Panc1 (cell line): ENCODE measurements around the gene CNTN1. TPM values are rescaled to one million over a fixed set of nuclear protein-coding genes. Genes with fewer than 3 reads are reported as not detected.

Source experiments
- ATAC-seq: fragments of 200-7000 bp; cut with Tn5 transposase; 2 replicates; pipeline ENCODE4 v1.9.1; 2020; ENCODE audit warnings: mild to moderate bottlenecking, moderate library complexity
- BruUV-seq: library from RNA; stranded (reverse); fragments of 400-500 nt; replicated peaks from 2 replicates; lab custom pipeline; 2021; lab: Mats Ljungman, UMichigan
- CTCF ChIA-PET: fragments of 300-600 bp; sonication (Branson Sonifier 250); formaldehyde crosslinking; loops from one replicate; lab custom pipeline; 2022; ENCODE audit warnings: antibody characterized with exemption; lab: Charles Lee
- POLR2A ChIA-PET: fragments of 300-600 bp; sonication (Branson Sonifier 250); formaldehyde crosslinking; loops from one replicate; lab custom pipeline; 2022; ENCODE audit warnings: antibody characterized with exemption; lab: Charles Lee
- DNase-seq: peaks from one replicate; pipeline ENCODE4 v3.0.0-alpha.2; 2010; ENCODE audit warnings: low read depth, low spot score
- H3K27ac ChIP-seq: 2 replicates; pipeline ENCODE4 v1.5.1; 2011; ENCODE audit warnings: mild to moderate bottlenecking, low read length, inconsistent platforms
- H3K27me3 ChIP-seq: fragments of 200-500 bp; sonication (Bioruptor generic); 2 replicates; pipeline ENCODE4 v1.6.0; 2014; ENCODE audit warnings: low read length, inconsistent platforms; ENCODE audit not compliant: control insufficient read depth, insufficient read depth
- H3K36me3 ChIP-seq: fragments of 200-500 bp; sonication (Bioruptor generic); 2 replicates; pipeline ENCODE4 v1.5.1; 2014; ENCODE audit warnings: inconsistent platforms, mild to moderate bottlenecking, low read length, moderate library complexity; ENCODE audit not compliant: control insufficient read depth, insufficient read depth
- H3K4me1 ChIP-seq: 2 replicates; pipeline ENCODE4 v1.5.1; 2011; ENCODE audit warnings: inconsistent platforms, mild to moderate bottlenecking, low read length, moderate library complexity; ENCODE audit not compliant: control insufficient read depth, insufficient read depth
- H3K4me3 ChIP-seq, 2 experiments: 2 replicates each; pipeline ENCODE4 v1.5.1; 2011 to 2012; ENCODE audit warnings: low read depth in 2 of 2, low read length in 2 of 2, mild to moderate bottlenecking in 2 of 2, inconsistent platforms in 1 of 2, moderate library complexity in 1 of 2
- H3K9me3 ChIP-seq: fragments of 200-500 bp; sonication (Bioruptor generic); 2 replicates; pipeline ENCODE4 v1.5.1; 2014; ENCODE audit warnings: low read depth, mild to moderate bottlenecking, inconsistent platforms, low read length, moderate library complexity; ENCODE audit not compliant: control insufficient read depth, insufficient read depth
- CTCF ChIP-seq: fragments of 450-650 bp; IDR thresholded peaks from 2 replicates; pipeline ENCODE4 v1.5.1; 2017; ENCODE audit warnings: mild to moderate bottlenecking
- POLR2AphosphoS5 ChIP-seq: IDR thresholded peaks from 2 replicates; pipeline ENCODE4 v1.6.1; 2012; ENCODE audit warnings: mild to moderate bottlenecking, low read depth, low read length, moderate library complexity
- REST ChIP-seq, 2 experiments: IDR thresholded peaks; 2 replicates each; pipeline ENCODE4 v1.6.1; 2011 to 2012; ENCODE audit warnings: low read depth in 2 of 2, control low read depth in 1 of 2, low read length in 1 of 2, mild to moderate bottlenecking in 1 of 2, moderate library complexity in 1 of 2; ENCODE audit not compliant: insufficient read depth in 1 of 2
- SIN3A ChIP-seq: IDR thresholded peaks from 2 replicates; pipeline ENCODE4 v1.6.1; 2012; ENCODE audit warnings: low read depth, mild to moderate bottlenecking, low read length, moderate library complexity, borderline replicate concordance; ENCODE audit not compliant: insufficient read depth
- TCF7L2 ChIP-seq: IDR thresholded peaks from 2 replicates; pipeline ENCODE4 v1.6.1; 2011; ENCODE audit warnings: mild to moderate bottlenecking, low read depth, low read length, inconsistent platforms
- in situ Hi-C: cut with HindIII; loops from 2 replicates; pipeline ENCODE4 v1.10.0; 2016; ENCODE audit warnings: low sequenced_read_pairs, low pct_unique_long_range_greater_than_20kb
- intact Hi-C: fragments of 100-400 bp; cut with micrococcal nuclease; formaldehyde crosslinking; loops from one replicate; pipeline ENCODE4 v1.10.0; 2022; ENCODE audit not compliant: unreplicated experiment
- total RNA-seq: library from RNA; stranded (reverse); gene quantifications from one replicate; pipeline ENCODE4 v1.2.1, GENCODE V29; 2021; ENCODE audit not compliant: unreplicated experiment

CNTN1 gene
- total RNA-seq, 1 experiment from 2014 or later = not detected

- H3K4me3 ChIP-seq = no peak overlapping the region
- H3K27ac ChIP-seq = no peak overlapping the region
- no TSS peak for BruUV-seq
- H3K27me3 ChIP-seq = no peaks in the 10 kb centered on the region
- ATAC-seq (no peak), DNase-seq (no peak)
- POLR2A ChIA-PET = no interaction called here
- in situ Hi-C loops (no loop called here), intact Hi-C loops (no loop called here)
- no peaks in the 10 kb centered on the region for H3K4me1 ChIP-seq
- no peaks in the 10 kb centered on the region for H3K9me3 ChIP-seq
- no peak for TF ChIP-seq SIN3A
- TF ChIP-seq POLR2AphosphoS5 = no peak
- no peak for TF ChIP-seq CTCF
- no peak for TF ChIP-seq TCF7L2
- no peaks in the 10 kb centered on the region for H3K36me3 ChIP-seq
- CTCF ChIA-PET = no interaction called here
These were observed 363.8 kb downstream of the CNTN1 start for GRCh38 chr12:41055875-41056577.

GRCh38 chr12:41058266-41058665 lies 366.0 kb downstream of the CNTN1 start:
- ChIA-PET CTCF (no interaction called here), POLR2A (no interaction called here)
- in situ Hi-C loops = no loop called here
- Histone ChIP-seq H3K27me3 (no peaks in the 10 kb centered on the region), H3K27ac (no peak overlapping the region), H3K9me3 (no peaks in the 10 kb centered on the region), H3K36me3 (no peaks in the 10 kb centered on the region), H3K4me1 (no peaks in the 10 kb centered on the region), H3K4me3 (no peak overlapping the region)
- DNase-seq = no peak
- intact Hi-C loops = no loop called here
- no TSS peak for BruUV-seq
- TF ChIP-seq CTCF = no peak
- no peak for TF ChIP-seq POLR2AphosphoS5
- no peak for TF ChIP-seq SIN3A
- no peak for TF ChIP-seq REST (IDR thresholded peaks at IDR 0.05; ENCODE audit: insufficient read depth in 1 of 2, low read depth in 2 of 2, low read length in 1 of 2)
- TF ChIP-seq TCF7L2 = no peak
- ATAC-seq = no peak
